GM10248 (cell line): Measurements from ENCODE around the gene KCNMA1.

ENCODE experiments used
- CTCF ChIA-PET: fragments of 300-600 bp; sonication (Branson Sonifier 250); formaldehyde crosslinking; extraction: SDS; loops from one replicate; lab custom pipeline; 2021; ENCODE audit warnings: antibody characterized with exemption; lab: Yijun Ruan, JAX
- POLR2A ChIA-PET: fragments of 350-650 bp; sonication (Branson Sonifier 250); formaldehyde crosslinking; extraction: SDS; loops from one replicate; lab custom pipeline; 2020; ENCODE audit warnings: antibody characterized with exemption; lab: Yijun Ruan, JAX
- DNase-seq: peaks from one replicate; pipeline ENCODE4 v3.0.0; 2012; ENCODE audit errors: extremely low spot score
- TF ChIP-seq, protein P1 (sequence below): IDR thresholded peaks from 2 replicates; pipeline ENCODE4 v1.5.1; 2012; ENCODE audit warnings: mild to moderate bottlenecking, low read depth; ENCODE audit errors: extremely low read depth, missing control alignments, control extremely low read depth

KCNMA1 gene

DNA sequence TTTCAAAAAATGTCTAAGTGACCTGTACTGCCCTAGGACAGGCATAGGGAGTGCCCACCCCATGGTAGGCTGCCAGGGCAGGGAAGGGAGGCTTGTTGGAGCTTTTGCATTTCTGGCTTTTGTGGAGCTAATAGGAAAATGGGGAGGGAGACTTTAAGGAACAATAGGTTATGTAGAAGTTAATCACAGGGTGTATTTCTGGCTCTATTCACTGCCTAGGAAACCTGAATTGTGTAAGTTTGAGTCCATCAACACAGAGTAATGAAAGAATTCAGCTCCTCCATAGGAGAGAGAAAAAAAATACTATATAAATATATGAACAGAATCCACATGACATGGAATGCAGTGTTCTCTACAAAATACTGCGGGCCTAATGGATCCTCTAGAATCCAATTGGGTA is 661.5 kb downstream of the KCNMA1 start:
- POLR2A ChIA-PET = no interaction called here
- no peak for DNase-seq
- TF ChIP-seq, protein P1, sequence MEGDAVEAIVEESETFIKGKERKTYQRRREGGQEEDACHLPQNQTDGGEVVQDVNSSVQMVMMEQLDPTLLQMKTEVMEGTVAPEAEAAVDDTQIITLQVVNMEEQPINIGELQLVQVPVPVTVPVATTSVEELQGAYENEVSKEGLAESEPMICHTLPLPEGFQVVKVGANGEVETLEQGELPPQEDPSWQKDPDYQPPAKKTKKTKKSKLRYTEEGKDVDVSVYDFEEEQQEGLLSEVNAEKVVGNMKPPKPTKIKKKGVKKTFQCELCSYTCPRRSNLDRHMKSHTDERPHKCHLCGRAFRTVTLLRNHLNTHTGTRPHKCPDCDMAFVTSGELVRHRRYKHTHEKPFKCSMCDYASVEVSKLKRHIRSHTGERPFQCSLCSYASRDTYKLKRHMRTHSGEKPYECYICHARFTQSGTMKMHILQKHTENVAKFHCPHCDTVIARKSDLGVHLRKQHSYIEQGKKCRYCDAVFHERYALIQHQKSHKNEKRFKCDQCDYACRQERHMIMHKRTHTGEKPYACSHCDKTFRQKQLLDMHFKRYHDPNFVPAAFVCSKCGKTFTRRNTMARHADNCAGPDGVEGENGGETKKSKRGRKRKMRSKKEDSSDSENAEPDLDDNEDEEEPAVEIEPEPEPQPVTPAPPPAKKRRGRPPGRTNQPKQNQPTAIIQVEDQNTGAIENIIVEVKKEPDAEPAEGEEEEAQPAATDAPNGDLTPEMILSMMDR = no peak
- CTCF ChIA-PET = interaction anchor here (1.0 to 2.0 kb wide), 3 partner anchors 12 to 29 kb away, joined by 3 to 4 read pairs (median 3); no protein-coding TSS in a partner anchor

DNA sequence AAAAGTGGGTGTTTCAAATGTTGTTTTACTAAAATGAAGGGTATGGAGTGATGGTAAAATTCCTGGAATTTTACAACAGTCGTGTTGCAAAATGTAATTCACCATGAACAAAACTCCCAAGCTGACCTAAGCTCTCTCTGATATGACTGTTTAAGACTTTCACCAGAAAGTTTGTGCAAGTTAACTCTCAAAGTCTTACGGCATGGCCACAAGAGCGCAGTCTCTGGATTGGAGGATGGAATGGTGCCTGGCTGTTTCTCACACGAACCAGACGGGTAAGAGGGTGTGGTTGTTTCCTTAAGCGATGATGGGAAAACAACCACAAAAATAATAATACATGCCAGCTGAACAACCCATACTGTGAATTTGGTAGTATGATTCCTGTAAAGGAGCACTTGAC is 662.5 kb downstream of the KCNMA1 start:
- ChIA-PET POLR2A (no interaction called here), CTCF (interaction anchor here (1.3 to 2.0 kb wide), 2 partner anchors 9 to 24 kb away, joined by 3 to 4 read pairs; no protein-coding TSS in a partner anchor)
- DNase-seq = no peak
- TF ChIP-seq, protein P1 = no peak

DNA sequence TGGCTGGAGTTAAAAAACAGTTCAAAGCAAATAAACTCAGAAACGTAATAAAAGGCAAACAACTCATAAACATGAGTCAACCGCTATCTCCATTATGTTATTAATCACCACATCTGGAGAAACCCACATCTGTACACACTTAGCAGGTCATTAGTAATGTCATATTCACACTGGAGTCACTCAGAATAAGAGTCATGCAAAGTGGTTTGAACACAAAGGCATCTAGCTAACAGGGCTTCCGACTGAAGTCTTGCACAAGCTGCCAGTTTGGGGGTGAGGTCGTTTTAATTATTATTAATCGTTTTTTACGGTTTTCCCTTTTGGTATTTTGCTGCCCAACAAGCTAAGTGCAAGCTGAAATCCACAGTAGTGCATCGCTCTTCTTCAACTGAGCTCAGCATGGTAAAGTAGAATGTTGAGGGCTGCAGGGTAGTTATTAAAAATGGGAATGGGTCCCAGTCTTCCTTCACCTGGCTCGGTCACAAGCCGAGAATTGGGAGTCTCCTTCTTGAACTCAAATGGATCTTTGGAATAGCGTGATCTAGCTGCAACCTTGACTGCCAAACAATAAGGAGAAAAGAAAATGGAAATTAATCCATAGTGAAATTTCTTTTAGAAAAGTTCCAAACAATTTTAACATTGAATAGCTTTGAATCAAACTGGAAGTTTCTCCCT is 663.5 kb downstream of the KCNMA1 start:
- no peak for DNase-seq
- ChIA-PET POLR2A (no interaction called here), CTCF (interaction anchor here (1.0 to 1.3 kb wide), 2 partner anchors 10 to 31 kb away, joined by 3 read pairs; no protein-coding TSS in a partner anchor)
- TF ChIP-seq, protein P1 = no peak

DNA sequence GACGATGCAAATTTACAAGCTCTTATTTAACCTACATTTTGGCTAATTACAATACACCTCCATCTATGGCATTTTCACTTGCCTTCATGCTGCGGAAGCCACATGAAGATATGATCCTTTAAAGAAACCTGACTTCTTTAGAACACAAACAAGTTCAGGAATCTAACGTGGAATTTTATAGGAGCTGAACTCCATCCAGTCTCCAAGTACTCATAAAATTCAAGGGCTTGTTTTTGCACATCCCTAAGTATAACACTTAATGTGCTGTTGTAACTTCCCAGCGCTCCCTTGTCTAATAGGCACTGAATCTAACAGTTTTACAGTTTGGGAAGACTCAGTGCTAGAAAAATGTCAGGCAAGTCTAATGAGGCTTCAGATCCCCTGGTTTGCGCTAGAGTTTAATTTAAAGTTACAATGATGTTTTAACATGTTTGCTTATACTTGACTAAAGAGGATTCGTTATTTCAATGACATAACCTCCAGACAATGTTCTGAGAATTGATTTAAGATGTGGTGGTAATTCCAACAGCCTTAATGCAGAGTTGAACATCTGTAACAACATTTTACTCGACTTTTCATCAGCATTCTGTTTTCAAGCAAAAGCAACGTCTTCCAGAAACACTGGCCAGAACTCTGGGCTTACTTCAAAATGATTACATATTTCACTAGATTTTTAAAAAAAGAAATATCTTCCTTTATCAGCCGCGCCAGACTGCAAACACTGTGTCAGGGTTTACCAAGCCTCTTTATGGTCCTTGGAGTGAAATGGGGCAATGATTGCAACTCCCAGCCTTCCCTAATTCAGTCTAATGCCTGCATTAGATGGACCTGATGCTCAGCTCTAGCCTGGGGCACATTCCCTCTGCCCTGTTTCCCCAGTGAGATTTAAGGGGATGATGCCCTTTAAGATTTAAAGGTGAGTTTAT is 664.3 kb downstream of the KCNMA1 start:
- POLR2A ChIA-PET = no interaction called here

DNA sequence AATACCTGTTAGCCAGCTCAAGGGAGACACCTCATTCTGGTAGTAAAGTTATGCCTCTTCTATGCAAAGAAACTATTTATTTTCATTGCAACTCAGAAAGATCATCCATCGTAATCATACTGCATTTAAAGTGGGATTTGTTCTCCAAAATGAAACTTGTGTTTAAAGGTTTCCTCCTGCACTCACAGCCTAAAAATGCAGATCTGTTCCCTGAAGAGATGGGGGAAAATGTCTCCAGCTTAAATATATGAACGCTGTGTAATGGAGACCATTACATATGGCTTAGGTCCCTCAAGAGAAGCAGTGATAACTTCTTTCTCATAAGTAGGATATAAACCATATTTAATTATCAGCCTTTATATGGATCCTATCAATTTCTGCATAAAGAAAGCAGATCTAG is 665.1 kb downstream of the KCNMA1 start:
- POLR2A ChIA-PET = no interaction called here
- no peak for DNase-seq
- TF ChIP-seq, protein P1 = no peak
- CTCF ChIA-PET = interaction anchor here (1.8 kb wide), 1 partner anchor 11 kb away, joined by 6 read pairs; no protein-coding TSS in a partner anchor

More for the DNA sequence above, 664.3 kb downstream of the KCNMA1 start:
- CTCF ChIA-PET = interaction anchor here (1.0 to 1.8 kb wide), 3 partner anchors 10 to 32 kb away, joined by 3 to 6 read pairs (median 3); no protein-coding TSS in a partner anchor
- TF ChIP-seq, protein P1 = no peak
- DNase-seq = no peak

DNA sequence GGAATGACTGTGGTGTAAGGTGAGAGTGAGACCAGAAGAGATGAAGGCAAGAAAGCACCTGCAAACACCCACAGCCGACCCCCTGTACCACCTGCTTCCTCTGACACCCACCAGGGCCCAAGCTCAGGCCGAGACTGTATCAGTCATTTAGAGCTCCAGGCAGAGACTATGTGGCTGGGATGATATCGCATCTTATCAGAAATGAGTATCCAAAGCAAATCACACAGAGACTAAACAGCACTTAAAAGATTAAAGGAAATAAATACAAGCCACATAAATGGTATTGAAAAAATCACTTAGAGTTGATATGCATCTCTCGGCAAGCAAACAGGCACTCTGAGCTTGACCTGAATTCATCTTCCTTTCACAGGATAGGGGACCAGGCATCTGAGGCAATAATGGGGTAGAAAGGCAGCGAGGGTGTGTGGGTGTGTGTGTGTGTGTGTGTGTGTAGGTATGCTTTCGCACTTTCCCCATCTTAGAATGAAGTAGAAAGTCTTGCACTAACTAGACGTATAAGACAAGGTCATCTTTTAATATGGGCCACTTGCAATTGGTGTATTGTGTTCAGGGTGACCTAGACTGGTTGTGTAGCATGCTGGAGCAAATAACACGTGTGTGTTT is 665.9 kb downstream of the KCNMA1 start:
- DNase-seq = no peak
- TF ChIP-seq, protein P1 = no peak
- CTCF ChIA-PET = interaction anchor here (0.9 to 1.8 kb wide), 4 partner anchors 12 to 28 kb away, joined by 3 to 6 read pairs (median 4); no protein-coding TSS in a partner anchor
- POLR2A ChIA-PET = no interaction called here
